Stimulated activated CD8-positive, alpha-beta memory T cell treated with anti-CD3 and anti-CD28 coated beads, Interleukin-7, amount 100 ng/mL, for 4 hours (primary cell): ENCODE results near the gene TRIM27.
"Not testable (repeated sequence)": the region's sequence is repeated elsewhere in the genome, so short reads cannot be mapped to it uniquely, and the experiment has no call there.

Experiments used
- DNase-seq, 2 donors: peaks; one replicate each; pipeline ENCODE4 v3.0.0-alpha.2; 2020; ENCODE audit warnings: low read depth in 2 of 2

TRIM27 gene

DNA sequence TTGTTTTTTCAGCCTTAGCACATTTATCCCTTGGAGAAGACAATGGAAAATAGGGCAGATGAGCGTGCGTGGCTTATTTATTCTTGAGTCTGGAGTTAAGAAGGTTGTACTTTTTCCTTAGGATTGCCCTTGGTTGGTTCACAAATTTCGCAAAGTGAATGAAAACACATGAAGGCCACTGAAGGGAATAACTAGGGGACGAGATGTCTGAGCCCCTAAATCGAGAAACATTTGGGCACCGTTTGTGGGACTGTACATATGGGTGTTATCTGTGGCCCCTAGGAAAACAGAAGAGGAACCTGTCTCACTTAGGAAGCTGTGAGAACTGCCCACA, 19.4 kb upstream of the TRIM27 start:
- DNase-seq = no peak

DNA sequence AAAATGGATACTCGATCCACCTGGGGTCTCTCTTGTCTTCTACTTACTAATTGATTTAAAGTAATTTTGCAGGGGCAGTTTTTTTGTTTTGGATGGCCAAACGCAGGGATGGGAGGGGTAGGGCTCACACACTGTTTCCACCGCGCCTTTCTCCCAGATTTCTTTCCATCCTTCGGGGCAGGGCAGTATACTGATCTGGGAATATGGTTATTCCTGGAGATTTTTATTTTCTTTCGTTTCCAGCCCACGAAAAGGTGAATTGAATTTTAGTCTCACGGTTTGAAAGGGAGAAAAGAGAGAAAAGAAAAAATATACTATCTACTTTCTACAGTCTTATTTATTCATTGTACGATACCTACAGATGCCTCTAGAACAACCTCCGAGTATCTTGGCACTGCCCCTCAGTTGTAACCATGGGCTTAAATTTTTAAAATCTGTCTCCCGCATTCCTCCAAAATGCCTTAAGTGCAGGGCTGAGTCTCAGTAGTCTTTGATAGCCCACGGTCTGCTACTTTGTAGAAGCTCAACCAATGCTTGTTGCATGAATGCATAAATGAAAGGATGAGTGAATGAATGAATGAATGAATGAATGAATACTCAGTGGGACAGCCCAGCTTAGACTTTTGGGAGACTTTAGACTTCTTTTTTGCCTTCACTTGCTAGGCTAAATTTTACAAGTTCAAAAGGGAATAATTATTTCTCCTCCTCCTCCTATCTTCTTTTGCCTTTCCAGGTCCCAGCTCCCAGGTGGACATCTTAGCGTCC, 18.1 kb upstream of the TRIM27 start:
- no peak for DNase-seq

DNA sequence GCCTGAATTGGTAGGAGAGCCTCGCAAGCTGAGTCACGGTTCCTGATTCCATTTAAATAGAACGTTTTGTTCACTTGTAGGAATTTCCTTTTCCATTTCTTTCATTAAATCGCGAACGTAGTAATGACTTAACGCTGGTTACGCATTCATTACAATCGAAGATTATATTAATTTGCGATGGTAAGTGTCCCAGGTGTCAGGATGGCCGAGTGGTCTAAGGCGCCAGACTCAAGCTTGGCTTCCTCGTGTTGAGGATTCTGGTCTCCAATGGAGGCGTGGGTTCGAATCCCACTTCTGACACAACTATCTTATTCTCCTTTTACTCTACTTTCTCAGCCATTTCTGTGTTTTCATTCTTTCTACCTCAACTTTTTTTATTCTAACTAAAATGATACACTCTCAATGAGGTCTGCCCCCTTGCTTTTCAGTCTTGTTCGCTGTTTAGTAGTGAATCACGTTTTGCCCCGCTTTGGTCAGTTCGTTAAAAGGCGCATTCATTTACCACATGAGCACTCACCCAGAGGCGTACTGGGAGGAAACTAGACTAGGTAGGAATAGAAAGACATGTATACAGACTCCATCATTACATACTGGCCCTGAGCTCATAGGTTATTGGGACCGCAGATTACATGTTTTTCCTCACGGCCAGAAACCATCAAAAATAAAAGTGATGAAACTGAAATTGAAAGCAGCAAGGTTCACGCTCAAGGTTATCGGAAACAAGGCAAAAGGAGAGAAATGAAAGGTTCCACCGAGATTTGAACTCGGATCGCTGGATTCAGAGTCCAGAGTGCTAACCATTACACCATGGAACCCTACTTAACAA, 17.3 kb upstream of the TRIM27 start:
- DNase-seq = peak; percentile 56 to 62

DNA sequence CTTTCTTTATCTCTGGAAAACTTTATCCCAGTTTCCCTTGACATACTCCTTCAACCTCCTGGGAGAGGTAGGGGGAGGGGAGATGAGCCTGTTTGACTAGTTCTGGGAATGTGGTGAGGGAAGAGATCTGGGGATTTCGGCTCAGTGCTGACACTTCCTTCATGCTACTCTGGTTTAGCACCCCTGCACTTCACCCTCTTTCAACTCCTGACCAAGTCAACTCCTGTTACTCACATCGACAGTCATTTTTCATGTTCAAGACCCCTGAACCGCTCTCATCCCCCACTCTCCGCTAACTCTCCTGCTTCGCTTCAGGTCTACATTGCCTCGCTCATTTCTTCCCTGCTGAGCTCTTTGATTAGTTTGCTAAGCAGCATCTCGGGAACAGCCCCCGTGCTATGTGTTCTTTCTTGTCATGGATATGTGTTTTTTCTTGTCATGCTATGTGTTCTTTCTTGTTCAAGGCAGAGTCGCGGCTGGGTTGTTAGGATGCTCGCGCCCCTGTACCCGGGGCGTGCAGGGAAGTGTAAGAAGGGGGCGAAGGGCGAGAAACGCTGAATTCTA, 16.6 kb upstream of the TRIM27 start:
- peak in 1 of 2 donors; percentile 17 for DNase-seq

DNA sequence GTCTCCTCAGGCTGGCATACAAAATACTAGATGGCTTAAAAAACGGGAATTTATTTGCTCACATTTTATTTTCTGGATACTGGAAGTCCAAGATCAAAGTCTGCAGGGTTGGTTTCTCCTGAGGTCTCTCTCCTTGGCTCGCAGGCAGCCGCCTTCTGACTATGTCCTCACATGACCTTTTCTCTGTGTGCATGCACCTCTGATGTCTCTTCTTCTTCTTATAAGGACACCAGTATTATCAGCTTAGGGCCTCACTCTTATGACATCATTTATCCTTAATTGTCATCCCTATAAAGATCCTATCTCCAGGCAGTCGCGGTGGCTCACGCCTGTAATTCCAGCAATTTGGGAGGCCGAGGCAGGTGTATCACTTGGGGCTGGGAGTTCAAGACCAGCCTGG, 9.3 kb upstream of the TRIM27 start:
- no peak for DNase-seq

DNA sequence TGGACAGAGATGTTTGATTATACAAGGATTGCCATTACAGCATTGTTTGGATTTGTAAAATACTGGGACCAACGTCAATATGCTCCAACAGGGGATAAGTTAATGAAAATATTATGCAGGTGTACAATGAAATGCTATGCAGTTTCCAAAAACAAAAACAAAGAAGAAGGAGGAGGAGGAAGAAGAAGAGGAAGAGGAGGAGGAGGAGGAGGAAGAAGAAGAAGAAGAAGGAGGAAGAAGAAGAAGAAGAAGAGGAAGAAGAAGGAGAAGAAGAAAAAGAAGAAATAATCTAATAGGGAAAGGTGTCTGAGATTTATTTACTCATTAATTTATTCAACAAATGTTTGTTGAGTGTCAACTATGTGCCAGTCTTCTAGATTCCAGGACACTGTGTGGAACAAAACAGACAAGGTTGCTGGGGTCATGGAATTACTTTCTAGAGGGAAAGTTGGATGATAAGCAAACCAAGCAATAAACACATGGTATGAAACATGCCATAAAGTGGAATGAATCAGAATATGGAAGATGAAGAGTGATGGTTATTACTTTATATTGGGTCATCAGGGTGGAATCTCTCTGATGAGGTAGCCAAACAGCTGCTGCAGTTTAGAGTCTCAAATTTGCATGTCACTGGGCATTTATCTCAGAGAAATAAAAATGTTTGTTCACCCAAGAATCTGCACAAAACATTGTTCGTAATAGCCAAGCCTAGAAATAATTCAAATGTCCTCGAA, 6.3 kb upstream of the TRIM27 start:
- DNase-seq = no peak

DNA sequence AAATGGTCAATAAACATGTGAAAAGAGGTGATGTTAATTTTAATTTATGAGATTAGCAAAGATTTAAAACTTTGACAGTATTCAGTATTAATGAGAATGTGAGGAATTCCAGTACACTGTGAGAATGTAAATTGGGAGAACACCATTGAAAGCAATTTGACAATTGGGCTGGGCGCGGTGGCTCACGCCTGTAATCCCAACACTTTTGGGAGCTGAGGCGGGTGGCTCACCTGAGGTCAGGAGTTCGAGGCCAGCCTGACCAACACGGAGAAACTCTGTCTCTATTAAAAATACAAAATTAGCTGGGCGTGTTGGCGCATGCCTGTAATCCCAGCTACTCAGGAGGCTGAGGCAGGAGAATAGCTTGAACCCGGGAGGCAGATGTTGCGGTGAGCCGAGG, 5.6 kb upstream of the TRIM27 start:
- DNase-seq = not testable (repeated sequence)

DNA sequence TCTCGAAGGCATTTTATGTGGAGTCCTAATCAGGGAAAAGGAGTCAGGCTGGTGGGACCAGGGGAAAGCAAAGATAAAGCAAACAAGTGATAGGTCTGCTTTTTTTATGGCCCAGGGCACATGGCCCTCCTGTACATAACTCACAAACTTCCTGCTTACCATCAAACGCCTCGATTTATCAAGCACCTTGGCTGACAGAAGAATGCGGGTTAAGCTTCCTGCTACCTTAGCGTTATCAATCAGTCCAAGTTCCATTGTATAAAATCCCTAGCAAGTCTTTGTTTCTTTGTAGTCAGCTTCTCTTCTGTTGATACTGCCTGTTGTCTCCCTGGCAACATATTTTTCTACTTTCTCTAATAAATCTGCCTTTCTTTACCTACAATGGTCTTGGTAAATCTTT, 4.1 kb upstream of the TRIM27 start:
- DNase-seq = no peak

DNA sequence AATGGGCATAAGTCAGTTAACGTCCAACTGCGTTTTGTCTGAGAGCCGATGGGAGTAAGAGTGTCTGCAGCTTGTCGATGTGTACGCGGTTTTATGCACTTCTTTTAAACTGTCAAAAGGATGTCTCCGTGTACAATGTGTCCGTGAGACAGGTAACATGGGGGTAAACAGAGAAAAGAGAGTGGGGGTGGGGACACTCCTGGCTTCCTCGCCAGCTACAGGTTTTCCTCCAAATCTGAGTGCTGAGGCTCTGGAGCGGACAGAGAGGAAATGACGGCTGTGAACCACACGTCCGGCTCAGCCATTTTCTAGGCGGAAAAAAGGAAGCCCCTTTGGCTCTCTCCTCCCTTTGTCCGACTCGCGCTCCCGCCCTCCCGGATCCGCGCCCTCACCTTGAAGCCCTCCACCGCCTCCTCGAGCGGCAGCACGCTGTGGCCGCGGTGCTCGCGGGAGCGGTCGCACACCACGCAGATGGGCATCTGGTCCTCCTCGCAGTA, 916 bp downstream of the TRIM27 start:
- no peak for DNase-seq

DNA sequence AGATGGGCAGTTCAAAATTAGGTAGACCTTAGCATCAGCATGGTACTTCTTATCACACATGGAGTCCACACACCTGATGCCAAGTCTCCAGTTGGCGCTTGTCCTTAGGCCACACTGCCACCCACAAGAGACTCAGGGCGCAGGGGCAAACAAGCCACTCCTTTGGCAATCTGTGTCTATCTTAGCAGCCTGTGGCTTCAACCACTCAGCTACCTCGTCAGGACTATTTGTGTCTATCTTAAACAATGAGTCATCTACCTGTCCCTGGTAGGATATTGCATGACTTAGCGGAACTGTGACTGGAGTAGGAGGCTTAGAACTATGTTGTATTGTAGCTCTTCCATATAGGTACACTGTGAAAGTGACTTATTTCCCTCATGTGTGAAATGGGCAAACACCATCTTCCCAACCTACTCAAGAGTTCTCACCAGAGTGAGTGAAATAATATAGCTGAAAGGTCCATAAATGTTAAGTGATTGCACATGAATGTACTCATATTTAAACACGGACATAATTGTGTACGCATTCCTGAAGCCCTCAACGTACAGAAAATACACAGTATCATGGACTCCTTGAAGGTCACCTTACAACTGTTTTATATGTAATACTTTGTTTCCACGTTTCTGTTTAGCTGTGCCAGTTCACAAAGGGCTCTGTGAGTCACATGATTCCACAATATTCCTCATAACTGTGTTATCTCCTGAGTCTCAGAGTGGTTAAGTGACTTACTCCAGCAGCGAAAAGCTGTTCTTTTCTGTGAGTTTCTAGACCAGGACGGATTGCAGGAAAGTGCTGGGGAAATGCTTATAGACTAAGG, 1.6 kb downstream of the TRIM27 start:
- DNase-seq = peak in 1 of 2 donors; percentile 24

DNA sequence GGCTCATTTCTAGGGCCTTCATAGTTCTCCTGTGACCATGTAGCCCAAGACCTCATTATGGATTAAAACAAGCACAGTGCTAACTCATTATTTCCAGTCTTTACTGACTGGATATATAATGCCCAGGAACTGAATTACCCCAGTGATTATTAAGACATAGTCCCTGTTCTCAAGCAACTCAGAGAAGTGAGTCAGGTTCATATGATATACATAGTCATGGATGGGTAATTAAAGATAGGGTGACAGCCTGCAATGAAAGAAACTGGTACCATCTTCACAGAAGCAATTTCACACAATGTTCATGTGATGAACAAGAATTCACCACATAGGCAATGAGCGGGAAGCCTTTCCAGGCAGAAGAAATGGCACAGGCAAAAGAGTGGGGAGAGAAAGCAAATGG, 3.5 kb downstream of the TRIM27 start:
- DNase-seq = no peak

DNA sequence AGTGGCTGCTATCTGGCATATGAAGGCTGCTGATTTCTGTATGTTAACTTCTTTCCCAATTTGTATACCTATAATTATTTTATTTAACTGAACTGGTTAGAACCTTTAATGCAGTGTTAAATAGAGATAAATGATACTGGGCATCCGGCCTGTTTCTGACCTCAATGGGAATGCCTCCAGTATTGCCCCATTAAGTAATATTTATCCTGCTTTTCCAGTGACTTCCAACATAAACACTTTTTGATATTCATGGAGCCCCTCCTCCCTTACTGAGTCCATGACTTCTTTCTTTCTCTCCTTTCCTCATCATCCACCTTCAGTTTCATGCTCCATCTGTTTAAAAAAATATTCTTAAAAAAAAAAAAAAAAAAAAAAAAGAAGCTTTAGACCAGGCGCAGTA, 8.8 kb downstream of the TRIM27 start:
- no peak for DNase-seq

DNA sequence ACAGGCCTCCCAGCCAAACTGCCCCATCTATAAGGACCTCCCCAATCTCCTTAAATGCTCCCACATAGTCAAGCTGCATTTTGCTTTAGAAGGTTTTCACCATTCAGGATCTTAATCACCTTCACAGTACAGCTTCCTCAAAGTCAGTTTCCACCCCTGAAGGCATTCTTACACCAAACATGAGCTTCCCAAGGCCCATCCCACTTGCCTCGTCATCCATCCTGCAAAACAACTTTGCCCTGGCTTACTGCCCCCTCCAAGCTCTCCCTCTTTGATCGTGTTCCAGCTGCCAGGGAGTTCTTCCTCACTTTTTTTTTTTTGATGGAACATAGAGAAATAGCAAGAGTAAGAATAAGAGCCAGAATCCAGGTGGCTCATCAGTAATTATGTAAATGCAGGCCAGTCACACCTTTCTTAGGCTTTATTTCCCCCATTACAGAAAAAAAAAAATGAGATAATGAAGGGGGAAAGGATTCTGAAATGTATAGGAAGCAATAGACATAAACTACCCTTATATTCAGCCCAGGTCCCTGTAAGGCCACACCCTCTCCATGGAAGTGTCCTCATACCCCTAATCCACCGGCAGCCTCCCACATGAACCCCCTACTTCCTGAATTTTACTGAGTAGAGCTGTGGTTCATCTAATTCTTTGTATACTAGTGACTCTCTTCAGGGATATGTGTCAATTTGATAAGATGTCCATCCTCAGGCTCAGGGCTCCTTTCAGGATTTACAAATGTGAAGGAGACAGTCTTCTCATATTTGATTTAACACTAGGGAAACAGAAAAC, 12.7 kb downstream of the TRIM27 start:
- DNase-seq = no peak

DNA sequence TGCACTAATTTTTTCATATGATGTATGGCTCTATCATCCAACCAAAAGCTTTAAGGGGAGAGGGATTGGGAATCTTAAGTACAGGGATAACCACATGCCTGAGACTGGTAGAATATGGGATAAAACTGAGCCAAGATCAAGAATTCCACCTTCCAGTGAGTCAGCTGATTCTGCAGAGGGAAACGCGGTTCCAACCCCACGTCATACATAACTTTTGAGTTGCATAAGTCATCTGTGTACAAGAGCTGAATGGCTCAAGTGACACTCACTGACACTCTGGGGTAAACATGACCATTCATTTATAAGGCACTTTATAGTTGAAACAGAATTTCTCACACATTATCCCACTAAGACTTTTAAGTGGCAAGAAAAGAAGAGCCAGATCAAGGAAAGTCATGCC, 16.4 kb downstream of the TRIM27 start:
- no peak for DNase-seq

DNA sequence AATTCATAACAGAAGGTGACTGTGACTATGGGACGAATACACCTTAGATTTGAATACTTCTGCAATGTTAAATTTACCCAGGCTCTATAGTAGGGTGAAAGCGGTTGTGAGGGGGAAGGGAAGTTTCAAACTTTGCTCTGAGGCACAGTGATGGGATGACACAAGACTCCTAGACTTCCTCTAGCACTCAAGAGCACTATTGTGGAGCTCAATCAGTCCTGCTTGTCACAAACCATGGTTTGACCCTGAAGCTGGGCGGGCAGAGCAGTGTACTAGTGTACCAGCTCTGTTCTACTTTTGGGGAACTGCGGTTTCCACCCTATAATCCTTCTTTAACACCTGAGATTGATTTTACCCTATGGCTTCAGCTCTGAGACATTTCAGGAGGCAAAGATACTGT, 17.1 kb downstream of the TRIM27 start:
- no peak for DNase-seq

DNA sequence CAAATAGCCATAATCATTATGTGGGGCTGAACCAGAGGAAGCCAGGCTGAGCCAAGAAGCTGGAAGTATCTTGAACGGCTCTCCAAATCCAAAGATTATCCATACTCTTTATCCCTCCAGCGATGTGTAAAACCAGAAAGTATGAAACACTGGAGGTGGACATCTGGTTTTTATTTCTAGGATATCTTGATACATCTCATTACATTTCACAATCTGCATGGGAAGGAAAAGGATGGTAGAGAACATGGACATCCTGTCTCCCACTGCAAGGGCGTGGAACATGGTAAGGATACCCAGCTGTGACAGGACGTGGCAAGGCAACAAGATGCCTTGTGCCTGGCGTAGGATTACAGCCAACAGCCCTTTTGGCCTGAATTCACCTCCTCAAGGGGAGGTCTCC, 20.1 kb downstream of the TRIM27 start:
- no peak for DNase-seq

DNA sequence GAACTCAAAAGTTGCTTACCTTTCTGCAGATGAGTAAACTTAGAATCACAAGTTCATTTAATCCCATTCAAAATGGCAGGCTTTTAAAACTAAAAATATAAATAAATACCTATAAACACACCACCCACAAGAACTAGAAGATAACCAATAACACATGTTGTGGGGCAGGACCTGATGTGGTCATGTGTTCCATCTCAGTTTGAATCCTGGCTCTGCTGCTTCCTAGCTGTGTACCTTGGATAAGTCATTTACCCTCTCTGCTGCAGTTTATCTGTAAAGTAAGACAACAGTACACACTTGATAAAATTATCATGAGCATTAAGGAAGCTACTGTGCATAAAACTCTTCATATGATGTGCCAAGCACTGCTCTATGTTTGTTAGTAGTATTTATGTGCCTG, 22.0 kb downstream of the TRIM27 start:
- DNase-seq = no peak

DNA sequence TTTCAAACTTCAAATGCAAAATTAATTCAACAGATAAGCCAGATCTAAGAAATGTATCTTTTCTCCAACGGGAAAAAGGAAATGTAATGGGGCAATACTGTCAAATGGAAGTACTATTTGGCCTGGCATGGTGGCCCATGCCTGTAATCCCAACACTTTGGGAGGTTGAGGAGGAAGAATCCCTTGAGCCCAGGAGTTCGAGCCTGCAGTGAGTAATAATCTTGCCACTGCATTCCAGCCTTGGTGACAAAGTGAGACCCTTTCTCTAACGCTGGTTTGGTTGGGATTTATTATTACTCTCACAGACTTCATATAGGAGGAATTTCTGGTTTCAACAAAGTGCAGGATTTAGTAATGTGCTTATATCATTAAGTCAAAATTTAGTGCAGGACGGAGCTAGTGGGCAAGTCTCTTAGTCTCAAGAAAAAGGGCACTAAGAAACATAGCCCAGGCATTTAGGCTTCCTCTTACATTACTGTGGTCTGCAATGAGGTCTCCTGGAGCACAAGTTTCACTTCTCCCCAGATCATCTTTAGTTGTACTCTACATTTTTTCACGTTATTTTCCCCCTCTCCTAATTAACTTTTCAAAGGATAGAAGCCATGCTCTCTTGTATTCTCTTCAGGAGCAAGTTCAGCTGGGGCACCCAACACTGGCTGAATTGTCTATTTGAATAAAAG, 23.1 kb downstream of the TRIM27 start:
- no peak for DNase-seq

DNA sequence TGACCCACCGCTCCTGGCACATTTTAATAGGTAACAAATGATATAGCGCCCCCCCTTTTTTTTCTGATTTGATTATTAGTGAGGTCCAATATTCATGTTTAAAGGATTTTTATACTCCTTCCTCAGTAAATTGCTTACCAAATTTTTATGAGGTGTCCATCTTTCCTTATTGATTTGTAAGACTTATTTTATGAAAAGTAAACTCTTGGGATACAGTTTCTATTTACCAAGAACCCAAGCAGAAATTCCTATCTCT, 25.1 kb downstream of the TRIM27 start:
- no peak for DNase-seq

DNA sequence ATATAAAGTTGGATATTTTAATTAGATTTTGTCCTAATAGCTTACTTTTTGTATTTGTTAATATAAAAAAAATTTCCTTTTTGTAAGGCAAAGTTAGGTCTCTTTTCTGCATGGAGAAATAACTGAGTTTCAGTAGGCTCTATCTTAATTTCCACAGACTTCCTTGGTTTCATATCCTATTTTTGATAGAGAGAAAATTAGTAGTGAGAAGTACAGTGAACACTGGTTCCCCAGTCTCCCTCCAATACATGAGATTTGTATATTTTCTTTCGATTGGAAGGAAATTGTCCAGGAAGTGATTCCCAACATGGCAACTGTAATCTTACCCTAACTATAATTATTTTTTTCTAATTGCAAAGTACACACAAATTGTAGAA, 26.4 kb downstream of the TRIM27 start:
- DNase-seq = no peak
